Stimulated activated CD8-positive, alpha-beta memory T cell treated with anti-CD3 and anti-CD28 coated beads, Interleukin-12 subunit alpha, Interleukin-12 subunit beta, amount 100 ng/mL, for 24 hours (primary cell): ENCODE data around the gene LRRC28.
A peak's percentile ranks its signal among the peaks of the same experiment; 100 is the strongest.
"Not testable (repeated sequence)": the region's sequence is repeated elsewhere in the genome, so short reads cannot be mapped to it uniquely, and the experiment has no call there.

Source experiments
- DNase-seq: peaks from one replicate; pipeline ENCODE4 v3.0.0-alpha.2; 2020; ENCODE audit errors: extremely low read depth

LRRC28 gene

DNA sequence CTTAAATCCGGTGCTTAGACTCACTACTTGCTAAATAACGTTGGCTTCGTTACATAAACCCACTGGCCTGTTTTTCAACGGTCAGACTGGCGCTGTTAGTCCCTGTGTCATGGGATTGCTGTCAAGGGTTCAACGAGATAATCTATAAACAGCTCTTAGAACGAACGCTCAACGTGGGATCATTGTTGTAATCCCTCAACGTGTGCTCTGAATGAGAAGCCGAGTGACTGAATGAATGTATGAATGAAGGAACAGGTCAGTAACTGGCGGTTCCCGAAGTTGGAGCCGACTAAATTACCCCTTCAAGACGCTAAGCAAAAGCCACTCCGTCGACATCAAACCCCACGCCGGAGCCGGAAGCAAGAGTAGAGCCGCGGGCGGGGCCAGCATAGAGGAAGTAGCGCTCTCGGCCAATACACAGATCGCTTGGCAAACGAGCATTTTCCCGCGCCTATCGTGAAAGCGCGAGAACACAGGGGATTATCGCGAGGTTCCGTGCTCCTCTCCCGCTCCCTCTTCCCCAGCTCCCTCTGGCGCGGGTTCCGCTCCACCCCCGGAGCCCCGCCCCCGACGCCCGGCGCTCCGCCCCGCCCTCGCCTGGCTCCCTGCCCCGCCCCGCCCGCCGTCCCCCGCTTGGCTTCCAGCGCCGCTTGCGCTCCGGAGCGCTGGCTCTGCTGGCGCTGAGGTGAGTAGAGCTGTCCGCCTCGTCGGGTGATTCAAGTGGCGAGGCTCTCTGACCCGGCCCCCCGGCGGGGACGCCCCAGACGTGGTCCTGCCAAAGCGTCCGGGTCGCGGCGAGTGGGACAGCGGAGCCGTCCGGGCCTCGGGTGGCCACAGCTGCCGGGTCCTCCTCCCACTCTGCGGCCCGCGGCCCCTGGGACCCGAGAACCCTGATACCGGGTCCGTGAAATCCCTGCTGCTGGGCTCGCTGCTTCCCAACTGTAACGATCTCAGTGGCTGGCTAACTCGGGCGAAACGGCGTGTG lies at the start of gene LRRC28:
TSS of gene LRRC28 (plus strand) at position 625 of the 985 bp plus-strand sequence. CDS start 4,477 bp downstream, outside the sequence.
- peak; percentile 83 for DNase-seq

DNA sequence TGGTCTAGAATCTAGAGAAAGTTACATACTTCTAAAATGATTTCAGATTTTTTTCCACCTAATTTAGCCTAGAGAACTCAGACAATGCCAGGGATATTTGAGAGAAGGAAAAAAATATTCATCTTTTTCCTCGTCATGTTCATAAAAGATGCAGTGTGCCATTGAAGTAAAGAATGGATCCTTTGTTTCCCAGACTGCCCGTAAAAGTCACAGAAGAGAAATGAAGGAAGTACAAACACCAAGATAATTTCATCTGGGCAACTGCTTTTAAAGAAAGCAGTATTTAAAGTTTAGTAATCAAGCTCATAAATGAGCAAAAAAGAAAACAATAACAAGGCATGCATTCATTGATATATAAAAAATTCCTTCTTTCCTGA lies 49.1 kb upstream of the LRRC28 start:
- DNase-seq, result no peak

DNA sequence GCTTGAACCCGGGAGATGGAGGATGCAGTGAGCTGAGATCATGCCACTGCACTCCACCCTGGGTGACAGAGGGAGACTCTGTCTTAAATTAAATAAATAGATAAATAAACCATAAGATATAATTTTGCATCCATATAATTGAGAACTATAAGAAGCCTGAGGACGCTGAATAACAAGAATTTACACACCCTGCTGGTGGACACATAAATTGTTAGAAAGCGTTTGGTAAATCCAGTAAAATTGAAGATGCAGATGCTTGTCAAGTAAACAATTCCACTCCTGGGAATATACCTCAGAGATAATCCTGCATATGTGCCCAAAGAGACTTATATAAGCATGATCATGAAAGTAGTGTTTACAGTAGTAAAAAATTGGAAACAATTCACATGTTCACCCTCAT lies 43.6 kb upstream of the LRRC28 start:
- DNase-seq, result no peak

DNA sequence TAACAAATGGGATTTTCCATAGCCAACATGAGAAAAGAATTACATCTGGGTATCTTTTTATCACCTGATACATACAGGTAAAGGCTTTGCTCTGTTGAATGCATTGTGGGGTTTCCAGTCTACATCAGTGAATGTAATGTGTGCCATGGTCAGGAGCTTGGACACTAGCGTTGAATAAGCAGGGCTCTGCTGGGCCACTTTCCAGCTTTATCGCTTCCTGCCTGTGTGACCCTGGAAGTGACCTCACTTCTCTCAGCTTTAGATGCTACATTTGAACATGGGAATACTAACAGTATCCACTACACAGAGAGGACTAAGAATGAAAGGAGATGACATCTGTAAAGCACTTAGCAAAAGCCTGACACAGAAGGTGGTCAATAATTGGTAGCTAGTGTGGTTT lies 42.0 kb upstream of the LRRC28 start:
- DNase-seq, result no peak

DNA sequence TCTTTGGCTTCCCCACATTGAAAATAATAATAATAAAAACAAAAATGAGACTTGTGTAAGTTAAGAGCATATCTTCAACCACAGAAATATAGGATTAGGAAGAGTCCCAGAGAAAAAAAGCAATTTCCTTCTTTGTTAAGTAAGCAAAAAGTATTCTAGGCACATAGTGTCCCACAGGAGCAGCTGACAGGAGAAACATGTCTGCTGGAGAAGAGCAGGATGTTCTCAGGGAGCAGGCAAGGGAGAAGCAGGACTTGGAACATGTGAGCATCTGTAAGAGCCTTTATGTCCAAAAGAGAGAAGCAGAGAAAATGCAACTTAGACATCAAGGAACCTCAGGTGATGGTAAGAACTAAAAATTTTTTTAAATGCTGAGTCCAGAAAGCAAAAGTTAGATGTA lies 40.9 kb upstream of the LRRC28 start:
- no peak for DNase-seq

DNA sequence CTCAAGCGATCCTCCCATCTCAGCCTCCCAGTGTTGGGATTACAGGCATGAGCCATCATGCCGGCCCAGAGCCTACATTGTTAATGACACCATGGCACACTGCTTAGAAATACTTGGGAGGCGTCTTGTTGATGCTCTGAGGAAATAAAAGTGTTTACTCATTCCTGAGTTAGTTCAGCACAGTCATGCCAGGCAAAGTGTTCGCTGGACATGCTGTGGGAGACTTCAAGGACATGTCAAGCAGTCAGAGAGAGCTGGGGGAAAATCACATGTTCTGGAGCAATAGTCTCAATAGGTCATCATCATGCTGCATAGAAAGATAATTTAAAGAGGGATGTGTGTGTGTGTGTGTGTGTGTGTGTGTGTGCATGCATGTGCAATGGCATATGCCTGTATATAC lies 39.4 kb upstream of the LRRC28 start:
- DNase-seq, result no peak

DNA sequence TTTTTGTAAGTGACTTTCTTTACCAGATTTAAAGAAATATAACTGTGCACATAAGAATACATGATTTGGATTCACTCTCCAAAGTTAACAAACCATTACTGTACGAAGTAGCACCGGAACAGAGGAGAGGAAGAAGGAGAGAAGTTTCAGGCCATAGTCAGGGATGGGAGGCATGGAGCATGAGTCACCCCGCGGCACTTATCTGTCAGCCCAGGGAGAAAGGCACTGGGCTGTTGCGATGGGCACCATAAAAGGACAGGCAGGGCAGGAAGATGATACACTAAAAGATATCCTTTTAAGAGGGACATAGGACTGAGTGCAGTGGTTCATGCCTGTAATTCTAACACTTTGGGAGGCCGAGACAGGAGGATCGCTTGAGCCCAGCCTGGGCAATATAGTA lies 38.9 kb upstream of the LRRC28 start:
- no peak for DNase-seq

DNA sequence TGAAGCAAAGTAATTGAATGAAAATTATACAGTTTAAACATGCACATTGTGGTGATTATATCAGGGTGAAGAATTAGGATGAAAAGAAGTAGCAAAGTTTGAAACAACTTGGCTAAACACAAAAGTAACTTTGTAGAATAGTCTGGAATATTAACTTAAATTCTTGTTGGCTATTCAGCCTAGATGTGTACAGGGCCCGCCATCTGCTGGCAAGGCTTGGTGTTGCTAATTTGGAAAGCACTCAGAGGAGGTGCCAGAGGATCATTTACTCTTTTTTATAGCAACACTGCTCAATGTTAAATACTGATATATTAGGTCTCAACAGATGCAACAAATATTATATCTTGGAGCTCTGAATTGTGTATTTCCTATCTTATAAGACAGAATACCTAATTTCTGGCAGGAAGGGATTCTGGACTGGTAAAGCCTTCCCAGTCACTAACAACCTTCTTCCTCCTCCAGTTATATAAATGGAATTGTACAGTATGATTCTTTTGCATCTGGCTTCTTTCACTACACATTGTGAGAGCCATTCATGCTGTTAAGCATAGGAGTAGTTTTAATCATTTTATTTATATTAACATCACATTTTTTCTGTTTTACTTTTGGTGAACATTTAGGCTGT lies 38.0 kb upstream of the LRRC28 start:
- peak; percentile 19 for DNase-seq

DNA sequence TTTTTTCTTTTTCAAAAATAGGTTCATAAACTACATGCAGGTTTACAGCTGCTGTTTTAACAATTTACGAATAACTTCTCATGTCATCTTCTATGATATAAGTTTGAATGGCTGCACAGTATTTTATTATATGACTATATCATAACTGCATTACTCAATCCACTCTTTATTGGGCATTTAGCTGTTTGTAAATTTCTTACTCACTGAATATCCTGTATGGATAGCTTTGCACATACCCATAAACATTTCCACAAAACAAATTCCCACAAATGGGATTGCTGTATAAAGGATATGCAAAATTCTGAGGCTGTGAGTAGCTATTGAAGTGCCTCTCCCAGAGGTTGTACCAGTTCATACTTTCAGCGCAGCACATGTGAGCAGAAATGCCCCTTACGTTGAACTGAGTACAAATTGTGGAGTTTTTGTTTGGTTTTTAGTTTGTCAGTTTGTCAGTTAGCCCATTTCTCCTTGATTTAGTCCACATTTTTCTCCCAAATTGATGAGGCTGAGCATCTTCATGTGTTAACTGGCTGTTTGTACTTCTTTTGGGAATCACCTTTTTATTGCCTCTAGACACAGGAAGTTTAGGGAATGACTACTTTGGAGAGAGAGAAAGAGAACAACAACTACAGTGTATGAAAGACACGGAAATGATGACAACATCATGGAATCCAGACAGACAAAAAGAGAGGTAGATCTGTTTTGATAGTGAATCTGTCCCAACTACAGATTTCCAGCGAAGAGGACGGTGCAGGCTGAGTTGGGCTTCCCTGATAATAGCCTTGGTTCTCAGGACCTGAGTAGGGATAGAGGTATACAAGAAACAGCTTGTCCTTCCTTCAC lies 26.7 kb upstream of the LRRC28 start:
- DNase-seq, result no peak

DNA sequence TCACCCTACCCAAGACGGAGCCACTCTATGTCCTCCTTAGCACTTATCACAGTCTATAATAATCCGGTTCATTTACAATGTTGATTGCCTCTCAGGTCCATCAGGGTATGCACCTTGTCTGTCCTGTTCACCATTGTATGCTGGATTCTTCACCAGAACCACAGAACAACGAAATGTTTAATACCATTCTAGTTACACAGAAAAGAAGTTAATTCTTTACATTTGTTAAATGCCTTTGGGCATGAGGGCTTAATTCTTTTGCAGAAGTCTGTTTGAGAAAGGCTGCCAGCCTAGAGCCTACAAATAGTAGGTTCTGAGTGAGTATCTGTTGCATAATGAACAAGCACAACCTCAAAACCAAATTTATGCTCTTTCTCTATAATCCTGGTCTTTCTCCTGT lies 24.5 kb upstream of the LRRC28 start:
- no peak for DNase-seq

DNA sequence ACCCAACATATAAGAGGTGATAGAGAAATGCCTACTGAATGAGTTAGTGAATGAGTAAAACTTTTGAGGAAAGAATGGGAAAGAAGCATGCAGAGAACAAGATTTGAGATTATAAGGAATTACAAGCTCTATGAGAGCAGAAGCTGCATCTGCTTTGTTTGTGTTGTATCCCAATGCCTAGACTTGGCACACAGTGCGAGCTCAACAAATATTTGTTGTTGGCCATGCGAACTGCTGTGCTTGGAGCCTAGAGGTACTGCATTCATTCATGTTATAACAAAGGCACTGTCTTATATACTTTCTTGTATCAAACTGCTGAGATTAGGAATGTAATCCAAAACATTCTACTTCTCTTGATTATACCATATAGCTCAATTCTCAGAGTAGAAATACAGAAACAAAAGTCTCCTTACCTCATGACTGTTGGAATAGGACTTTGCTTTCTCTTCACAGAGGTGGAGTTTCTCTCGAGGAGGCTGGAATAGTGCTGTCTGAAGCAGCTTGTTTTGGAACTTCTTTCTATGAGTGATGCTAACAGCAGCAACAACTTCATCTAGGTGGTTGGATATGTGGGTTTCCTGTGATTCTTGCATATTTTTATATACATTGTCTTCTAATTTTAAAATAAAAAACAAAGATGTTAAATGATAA lies 23.0 kb upstream of the LRRC28 start:
- DNase-seq, result no peak

DNA sequence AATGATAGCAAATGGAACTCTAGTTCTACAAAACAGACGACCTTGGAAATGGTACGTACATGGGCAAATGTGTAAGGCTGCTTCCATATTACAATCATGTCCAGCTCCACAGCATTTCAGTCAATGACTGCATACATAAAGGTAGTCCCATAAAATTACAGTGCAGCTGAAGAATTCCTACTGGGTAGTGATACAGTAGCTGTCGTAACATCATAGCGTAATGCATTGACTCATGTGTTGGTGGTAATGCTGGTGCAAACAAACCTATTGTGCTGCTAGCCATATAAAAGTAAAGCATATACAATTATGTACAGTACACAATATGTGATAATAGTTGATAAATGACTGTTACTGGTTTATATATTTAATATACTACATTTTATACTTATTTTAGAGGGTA lies 20.4 kb upstream of the LRRC28 start:
- DNase-seq, result no peak

DNA sequence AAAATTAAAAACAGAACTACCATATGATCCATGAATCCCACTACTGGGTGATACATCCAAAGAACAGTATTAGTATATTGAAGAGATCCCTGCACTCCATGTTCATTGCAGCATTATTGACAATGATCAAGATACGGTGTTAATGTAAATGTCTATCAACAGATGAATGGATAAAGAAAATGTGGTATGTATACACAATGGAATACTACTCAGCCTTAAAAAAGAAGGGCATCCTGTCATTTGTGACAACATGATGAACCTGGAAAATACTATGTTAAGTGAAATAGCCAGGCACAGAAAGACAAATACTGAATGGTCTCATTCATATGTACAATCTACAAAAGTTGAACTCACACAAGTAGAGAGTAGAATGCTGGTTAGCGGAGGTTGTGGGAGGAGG lies 18.5 kb upstream of the LRRC28 start:
- DNase-seq, result no peak

DNA sequence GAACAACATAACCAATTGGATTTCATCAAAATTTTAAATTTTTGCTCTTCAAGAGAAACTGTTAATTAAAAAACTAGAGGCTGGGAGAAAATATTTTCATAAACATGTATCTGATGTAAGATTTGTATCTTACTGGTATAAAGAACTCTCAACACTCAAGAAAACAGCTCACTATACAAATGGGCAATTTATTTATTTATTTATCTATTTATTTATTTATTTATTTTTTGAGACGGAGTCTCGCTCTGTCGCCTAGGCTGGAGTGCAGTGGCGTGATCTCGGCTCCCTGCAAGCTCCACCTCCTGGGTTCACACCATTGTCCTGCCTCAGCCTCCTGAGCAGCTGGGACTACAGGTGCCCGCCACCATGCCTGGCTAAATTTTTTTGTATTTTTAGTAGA lies 17.1 kb upstream of the LRRC28 start:
- DNase-seq, result not testable (repeated sequence)

DNA sequence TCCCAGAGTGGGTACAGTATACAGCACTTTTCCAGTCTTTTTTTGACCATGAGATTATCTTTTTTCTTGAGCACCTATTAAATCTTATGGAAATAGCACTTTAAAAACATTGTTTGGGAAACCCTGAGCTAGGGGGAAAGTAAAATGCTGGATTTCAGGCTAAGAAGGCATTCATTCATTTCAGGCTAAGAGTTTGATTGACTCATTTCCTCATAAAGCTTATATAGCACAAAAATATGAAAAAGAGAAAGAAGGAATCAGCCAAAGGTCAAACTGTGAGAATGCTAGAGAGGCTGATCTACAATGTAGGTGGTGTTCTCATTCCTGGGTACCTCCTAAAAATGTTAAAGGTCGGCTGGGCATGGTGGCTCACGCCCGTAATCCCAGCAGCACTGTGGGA lies 12.4 kb upstream of the LRRC28 start:
- no peak for DNase-seq

DNA sequence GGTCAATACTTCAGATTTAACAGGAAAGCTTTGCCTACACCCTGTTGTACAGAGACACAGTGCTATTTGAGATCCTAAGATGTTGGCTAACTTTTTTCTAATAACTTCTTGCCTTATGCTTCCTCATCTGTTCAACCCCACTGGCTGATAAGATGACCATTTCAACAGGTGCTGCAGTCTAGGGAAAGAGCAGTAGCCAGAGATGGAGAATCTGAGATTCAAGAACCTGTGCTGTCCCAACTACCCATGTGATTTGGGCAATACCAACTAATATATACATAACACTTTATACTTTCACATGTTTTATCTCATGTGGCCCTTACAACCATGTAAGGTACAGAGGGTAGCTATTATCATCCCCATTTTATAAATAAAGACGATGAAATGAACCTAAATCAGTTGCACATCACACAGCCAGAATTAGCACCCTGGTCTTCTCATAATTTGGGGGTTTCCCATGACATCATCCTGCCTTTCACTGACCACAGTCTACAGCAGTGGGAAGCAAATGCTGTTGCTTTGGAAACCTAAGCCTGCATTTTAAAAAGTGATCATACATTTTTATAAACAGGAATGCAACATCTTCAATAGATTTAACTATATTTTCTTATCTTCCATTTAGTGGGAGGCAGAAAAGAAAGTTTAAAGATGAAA lies 11.6 kb upstream of the LRRC28 start:
- DNase-seq, result no peak

DNA sequence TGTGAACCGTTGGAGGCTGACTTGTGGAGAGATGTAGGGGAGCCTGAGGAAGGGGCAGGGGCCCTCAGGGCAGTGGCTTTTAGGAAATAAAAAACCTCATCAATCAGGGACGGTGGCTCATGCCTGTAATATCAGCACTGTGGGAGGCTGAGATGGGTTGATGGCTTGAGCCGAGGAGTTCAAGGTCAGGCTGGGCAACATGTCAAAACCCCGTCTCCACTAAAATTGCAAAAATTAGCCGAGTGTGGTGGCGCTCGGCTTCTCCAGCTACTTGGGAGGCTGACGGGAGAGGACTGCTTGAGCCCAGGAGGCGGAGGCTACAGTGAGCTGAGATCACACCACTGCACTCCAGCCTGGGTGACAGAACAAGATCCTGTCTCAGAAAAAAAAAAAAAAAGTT lies 9.5 kb upstream of the LRRC28 start:
- DNase-seq, result no peak

DNA sequence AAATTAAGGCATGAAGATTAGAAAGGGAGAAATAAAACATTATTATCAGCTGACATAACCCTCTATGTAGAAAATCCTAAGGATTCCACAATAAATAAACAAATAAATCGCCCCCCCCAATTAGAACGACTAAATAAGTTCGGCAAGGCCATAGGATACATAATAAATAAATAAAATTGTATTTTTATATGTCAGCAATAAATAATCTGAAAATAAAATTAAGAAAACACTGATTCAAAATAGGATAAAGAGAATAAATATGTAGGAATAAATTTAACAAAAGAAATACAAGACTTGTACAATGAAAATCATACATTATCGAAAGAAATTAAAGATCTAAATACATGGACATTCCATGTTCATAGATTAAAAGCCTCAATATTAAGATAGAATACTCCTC lies 7.0 kb upstream of the LRRC28 start:
- DNase-seq, result no peak

DNA sequence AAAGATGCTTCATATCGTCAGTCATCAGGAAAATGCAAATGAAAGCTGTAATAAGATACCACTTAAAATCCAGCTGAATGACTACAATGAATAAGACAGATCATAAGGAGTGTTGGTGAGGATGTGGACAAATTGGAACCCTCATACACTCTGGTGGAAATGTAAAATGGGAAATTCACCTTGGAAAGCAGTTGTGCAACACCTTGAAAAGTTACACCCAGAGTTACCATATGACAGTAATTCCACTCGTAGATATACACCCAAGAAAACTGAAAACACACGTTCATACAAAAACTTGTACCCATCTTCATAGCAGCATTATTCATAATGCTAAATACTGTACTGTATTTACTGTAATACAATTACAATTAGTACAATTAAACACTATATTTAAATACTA lies 4.2 kb upstream of the LRRC28 start:
- DNase-seq, result no peak

DNA sequence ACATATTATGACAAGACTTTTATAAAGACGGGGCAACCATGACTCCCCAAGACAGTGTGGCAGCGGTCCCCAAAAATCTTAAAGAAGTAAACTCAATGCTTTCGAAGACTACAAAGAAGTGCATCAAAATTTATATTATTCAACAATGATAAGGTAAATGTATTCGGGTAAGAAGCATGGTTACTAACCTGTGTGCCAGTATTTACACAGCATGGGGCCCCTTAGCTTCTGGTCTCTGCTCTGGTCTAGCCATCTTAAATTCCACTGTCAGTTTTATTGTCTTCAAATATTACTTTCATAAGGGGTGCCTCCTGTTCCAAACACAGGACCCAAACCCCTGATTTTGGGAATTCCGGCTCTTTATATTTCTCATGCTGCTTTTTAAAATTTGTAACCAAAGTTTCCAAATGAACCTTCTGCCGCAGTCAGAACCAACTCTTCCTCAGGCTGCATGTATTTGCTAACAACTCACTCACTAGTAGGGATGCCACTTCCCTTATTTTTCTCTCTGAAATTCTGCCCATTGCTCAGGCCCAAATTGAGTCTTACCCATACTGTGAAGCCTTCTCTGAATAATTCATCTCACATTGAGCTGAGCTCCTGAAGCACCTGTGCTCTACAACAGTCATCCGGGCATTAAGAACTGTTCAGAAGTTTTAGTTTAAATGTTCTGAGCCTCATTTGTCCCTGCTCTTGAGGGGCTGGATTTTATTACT lies 3.1 kb upstream of the LRRC28 start:
- no peak for DNase-seq
